ENCODE measurements around the gene PRR20C. TPM values are rescaled to one million over a fixed set of nuclear protein-coding genes. Genes with fewer than 3 reads are reported as not detected.
"Not testable (repeated sequence)": the region's sequence is repeated elsewhere in the genome, so short reads cannot be mapped to it uniquely, and the experiment has no call there.

The PRR20C gene
- polyA plus RNA-seq (2012; ENCODE audit: insufficient read depth, insufficient read length), result not detected

GRCh38 chr13:57153761-57154160, at the start of gene PRR20C:
Gene PRR20C, plus strand, starts transcription at chr13:57154061. Its CDS starts 387 bp downstream, at chr13:57154448.
- not testable (repeated sequence) for H3K4me3 ChIP-seq (ENCODE audit: low read length); DNase-seq (ENCODE audit: low read depth, low spot score)

- no peak overlapping the region for H3K4me3 ChIP-seq (ENCODE audit: low read length)
- DNase-seq (ENCODE audit: low read depth, low spot score), result no peak
Observed at GRCh38 chr13:57114945-57115344, 38.9 kb upstream of the PRR20C start.

GRCh38 chr13:57123681-57124080, 30.2 kb upstream of the PRR20C start:
- no peak overlapping the region for H3K4me3 ChIP-seq (ENCODE audit: low read length)
- no peak for DNase-seq (ENCODE audit: low read depth, low spot score)

- peak; percentile 1 for DNase-seq (ENCODE audit: low read depth, low spot score)
- no peak overlapping the region for H3K4me3 ChIP-seq (ENCODE audit: low read length)
Observed at GRCh38 chr13:57128909-57129308, 25.0 kb upstream of the PRR20C start.

GRCh38 chr13:57136093-57136492, 17.8 kb upstream of the PRR20C start:
- no peak for DNase-seq (ENCODE audit: low read depth, low spot score)
- H3K4me3 ChIP-seq (ENCODE audit: low read length), result no peak overlapping the region

- DNase-seq (ENCODE audit: low read depth, low spot score), result no peak
- no peak overlapping the region for H3K4me3 ChIP-seq (ENCODE audit: low read length)
Observed at GRCh38 chr13:57137585-57137984, 16.3 kb upstream of the PRR20C start.

- H3K4me3 ChIP-seq (ENCODE audit: low read length), result no peak overlapping the region
Observed at GRCh38 chr13:57138988-57139387, 14.9 kb upstream of the PRR20C start.

GRCh38 chr13:57139781-57140180, 14.1 kb upstream of the PRR20C start:
- DNase-seq (ENCODE audit: low read depth, low spot score); H3K4me3 ChIP-seq (ENCODE audit: low read length): not testable (repeated sequence)

More at GRCh38 chr13:57138988-57139387, 14.9 kb upstream of the PRR20C start:
- DNase-seq (ENCODE audit: low read depth, low spot score), result no peak

GRCh38 chr13:57140235-57140968, 13.5 kb upstream of the PRR20C start, which contains the start of gene PRR20A:
Gene PRR20A, plus strand, starts transcription at chr13:57140918. Its CDS starts 387 bp downstream, at chr13:57141305.
- DNase-seq (ENCODE audit: low read depth, low spot score); H3K4me3 ChIP-seq (ENCODE audit: low read length): not testable (repeated sequence)

- not testable (repeated sequence) for DNase-seq (ENCODE audit: low read depth, low spot score)
Observed at GRCh38 chr13:57147188-57147587, 6.7 kb upstream of the PRR20C start, which contains the start of gene PRR20B. Gene PRR20B, plus strand, starts transcription at chr13:57147488. Its CDS starts 387 bp downstream, at chr13:57147875.

GRCh38 chr13:57148106-57148505, 5.8 kb upstream of the PRR20C start:
- not testable (repeated sequence) for H3K4me3 ChIP-seq (ENCODE audit: low read length); DNase-seq (ENCODE audit: low read depth, low spot score)

More at GRCh38 chr13:57147188-57147587, 6.7 kb upstream of the PRR20C start, which contains the start of gene PRR20B:
- H3K4me3 ChIP-seq (ENCODE audit: low read length), result not testable (repeated sequence)

- DNase-seq (ENCODE audit: low read depth, low spot score); H3K4me3 ChIP-seq (ENCODE audit: low read length): not testable (repeated sequence)
Observed at GRCh38 chr13:57160332-57160731, 6.5 kb downstream of the PRR20C start, which contains the start of gene PRR20D. Gene PRR20D, plus strand, starts transcription at chr13:57160632. Its CDS starts 387 bp downstream, at chr13:57161019.

- not testable (repeated sequence) for DNase-seq (ENCODE audit: low read depth, low spot score); H3K4me3 ChIP-seq (ENCODE audit: low read length)
Observed at GRCh38 chr13:57166897-57167296, 13.0 kb downstream of the PRR20C start, which contains the start of gene PRR20E. Gene PRR20E, plus strand, starts transcription at chr13:57167197. Its CDS starts 387 bp downstream, at chr13:57167584.

- no peak overlapping the region for H3K4me3 ChIP-seq (ENCODE audit: low read length)
- DNase-seq (ENCODE audit: low read depth, low spot score), result no peak
Observed at GRCh38 chr13:57191667-57192066, 37.8 kb downstream of the PRR20C start.
